Measurements from ENCODE around the gene SCN7A. TPM values are rescaled to one million over a fixed set of nuclear protein-coding genes. Genes with fewer than 3 reads are reported as not detected.

The SCN7A gene
- total RNA-seq, 1 donor from 2014 or later = 3.3 TPM

DNA sequence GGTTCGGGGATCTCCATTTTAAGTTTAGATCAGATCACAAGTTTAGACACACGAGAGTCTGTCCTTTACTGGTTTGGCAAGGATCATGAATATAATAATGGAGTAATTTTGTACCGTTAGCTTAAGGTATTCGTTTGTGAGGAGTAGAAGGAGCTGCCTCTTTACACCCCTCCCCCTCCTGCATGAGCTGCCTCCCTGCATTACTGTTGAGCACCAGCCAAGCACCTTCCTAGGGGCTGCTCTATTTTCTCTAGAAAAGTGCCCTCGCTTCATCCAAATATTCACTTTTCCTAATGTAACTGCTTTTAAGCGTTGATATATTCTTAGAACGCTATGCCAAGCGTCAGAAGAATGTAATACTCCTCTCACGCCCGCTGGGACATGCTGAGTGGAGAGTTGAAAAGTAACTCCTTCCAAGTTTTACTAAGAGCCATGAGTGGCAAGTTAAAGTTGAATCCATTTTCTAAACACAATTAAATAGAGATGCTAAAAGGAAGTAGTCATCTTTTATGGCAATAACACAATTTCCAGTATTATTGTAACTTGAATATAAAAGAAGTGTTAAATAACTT is 25.4 kb upstream of the SCN7A start:
- H3K4me3 Mint-ChIP-seq (ENCODE audit: low read depth) = no peak overlapping the region
- no peaks in the 10 kb centered on the region for H3K27me3 Mint-ChIP-seq
- peaks cover 6% of the 10 kb centered on the region for H3K4me1 Mint-ChIP-seq (ENCODE audit: low read depth)
- DNase-seq (ENCODE audit: low spot score, unreplicated experiment) = no peak
- TF ChIP-seq, protein P1, sequence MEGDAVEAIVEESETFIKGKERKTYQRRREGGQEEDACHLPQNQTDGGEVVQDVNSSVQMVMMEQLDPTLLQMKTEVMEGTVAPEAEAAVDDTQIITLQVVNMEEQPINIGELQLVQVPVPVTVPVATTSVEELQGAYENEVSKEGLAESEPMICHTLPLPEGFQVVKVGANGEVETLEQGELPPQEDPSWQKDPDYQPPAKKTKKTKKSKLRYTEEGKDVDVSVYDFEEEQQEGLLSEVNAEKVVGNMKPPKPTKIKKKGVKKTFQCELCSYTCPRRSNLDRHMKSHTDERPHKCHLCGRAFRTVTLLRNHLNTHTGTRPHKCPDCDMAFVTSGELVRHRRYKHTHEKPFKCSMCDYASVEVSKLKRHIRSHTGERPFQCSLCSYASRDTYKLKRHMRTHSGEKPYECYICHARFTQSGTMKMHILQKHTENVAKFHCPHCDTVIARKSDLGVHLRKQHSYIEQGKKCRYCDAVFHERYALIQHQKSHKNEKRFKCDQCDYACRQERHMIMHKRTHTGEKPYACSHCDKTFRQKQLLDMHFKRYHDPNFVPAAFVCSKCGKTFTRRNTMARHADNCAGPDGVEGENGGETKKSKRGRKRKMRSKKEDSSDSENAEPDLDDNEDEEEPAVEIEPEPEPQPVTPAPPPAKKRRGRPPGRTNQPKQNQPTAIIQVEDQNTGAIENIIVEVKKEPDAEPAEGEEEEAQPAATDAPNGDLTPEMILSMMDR (IDR thresholded peaks at IDR 0.05; ENCODE audit: unreplicated experiment) = no peak
- H3K36me3 Mint-ChIP-seq (ENCODE audit: insufficient read depth) = no peaks in the 10 kb centered on the region
- no peak overlapping the region for H3K27ac Mint-ChIP-seq
- H3K9me3 Mint-ChIP-seq (ENCODE audit: low read depth) = no peaks in the 10 kb centered on the region

DNA sequence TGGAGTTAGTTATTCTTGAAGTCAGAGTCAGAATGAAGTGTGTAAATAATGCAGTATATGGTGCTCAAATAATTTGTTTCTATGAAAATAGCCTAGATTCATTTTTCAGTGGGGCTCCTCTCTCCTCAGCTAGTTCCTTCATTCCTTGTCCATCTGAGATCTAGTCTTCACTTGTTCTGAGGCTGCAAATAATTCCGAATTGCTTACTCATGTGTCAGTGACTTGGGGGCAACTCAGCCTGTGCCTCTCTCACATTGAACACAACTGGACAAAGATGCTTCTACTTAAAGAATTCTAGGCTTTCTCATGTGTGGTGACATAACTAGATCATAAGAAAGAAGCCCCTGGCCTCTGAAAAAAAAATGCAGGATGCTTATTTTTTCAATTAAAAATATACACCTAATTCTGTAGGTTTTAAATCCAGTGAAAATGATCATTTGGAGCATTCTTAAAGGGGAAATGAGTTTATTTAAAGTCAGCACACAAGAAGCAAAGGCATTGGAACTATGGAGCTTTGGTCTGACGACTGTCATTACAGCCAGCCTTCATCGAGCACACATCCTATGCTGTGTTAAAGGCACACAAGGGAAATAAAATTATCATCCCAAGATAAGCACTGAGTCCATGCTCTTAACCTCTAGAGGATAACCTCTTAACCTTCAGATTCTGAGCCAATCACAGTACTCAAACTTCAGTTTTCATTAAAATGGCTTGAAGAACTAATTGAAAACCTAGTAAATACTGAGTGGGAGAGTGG is 24.8 kb upstream of the SCN7A start:
- TF ChIP-seq, protein P1 (IDR thresholded peaks at IDR 0.05; ENCODE audit: unreplicated experiment) = no peak
- H3K27me3 Mint-ChIP-seq = no peaks in the 10 kb centered on the region
- peaks cover 8% of the 10 kb centered on the region for H3K4me1 Mint-ChIP-seq (ENCODE audit: low read depth)
- H3K9me3 Mint-ChIP-seq (ENCODE audit: low read depth) = no peaks in the 10 kb centered on the region
- H3K27ac Mint-ChIP-seq = no peak overlapping the region
- no peaks in the 10 kb centered on the region for H3K36me3 Mint-ChIP-seq (ENCODE audit: insufficient read depth)
- H3K4me3 Mint-ChIP-seq (ENCODE audit: low read depth) = no peak overlapping the region
- DNase-seq (ENCODE audit: low spot score, unreplicated experiment) = no peak

DNA sequence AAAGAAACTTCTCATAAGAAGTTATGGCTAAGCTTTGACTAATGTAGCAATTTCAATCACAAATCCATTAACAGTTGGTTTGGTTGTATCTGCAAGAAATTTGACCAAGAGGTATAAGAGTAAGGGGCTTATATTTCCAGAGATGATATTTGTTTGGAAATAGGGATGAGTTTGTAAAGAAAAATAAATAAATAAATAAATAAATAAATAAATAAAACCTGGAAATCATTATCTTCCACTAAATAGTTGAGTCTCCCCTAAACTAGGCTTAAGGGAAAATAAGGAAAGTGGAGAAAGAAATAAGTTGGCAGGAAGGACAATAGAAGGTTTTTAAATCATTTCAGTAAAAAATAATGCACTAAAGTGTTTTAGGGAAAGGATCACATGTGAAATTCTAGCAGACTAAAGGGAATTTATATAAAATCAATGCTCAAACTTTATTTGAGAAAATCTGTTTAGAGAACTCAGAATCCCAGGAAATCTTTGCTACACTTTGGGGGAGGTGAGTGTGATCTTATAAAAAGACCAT is 23.5 kb upstream of the SCN7A start:
- TF ChIP-seq, protein P1 (IDR thresholded peaks at IDR 0.05; ENCODE audit: unreplicated experiment) = no peak
- DNase-seq (ENCODE audit: low spot score, unreplicated experiment) = no peak
- Mint-ChIP-seq H3K4me1 (ENCODE audit: low read depth) (peaks cover 8% of the 10 kb centered on the region), H3K4me3 (ENCODE audit: low read depth) (no peak overlapping the region), H3K27me3 (no peaks in the 10 kb centered on the region), H3K9me3 (ENCODE audit: low read depth) (no peaks in the 10 kb centered on the region), H3K27ac (no peak overlapping the region), H3K36me3 (ENCODE audit: insufficient read depth) (no peaks in the 10 kb centered on the region)

DNA sequence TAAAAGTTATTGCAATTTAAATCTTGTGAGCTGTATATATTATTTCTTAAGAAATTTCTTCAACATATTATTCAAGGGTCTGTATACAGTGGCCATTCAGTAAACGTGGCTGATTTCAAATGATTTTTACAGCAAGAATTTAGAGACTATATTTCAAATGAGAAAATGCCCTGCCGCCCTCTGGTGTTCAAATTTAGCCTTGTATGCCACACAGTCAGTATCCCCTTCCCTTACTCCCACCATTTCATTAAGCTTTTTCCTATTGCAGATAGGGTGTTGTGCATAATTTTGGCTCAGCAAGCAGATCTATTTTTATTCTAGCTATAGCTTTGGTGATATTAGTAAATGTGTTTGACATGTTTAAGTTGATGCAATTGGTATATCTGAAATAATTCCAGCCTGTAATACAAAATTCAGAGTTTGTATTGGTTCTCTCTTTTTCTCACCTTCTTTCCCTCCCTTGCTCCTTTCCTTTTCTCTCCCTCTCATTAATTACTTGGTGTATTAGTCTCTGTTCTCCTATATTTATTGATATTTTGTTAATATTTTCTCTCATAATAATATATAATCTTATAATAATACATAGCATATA is 22.8 kb upstream of the SCN7A start:
- no peaks in the 10 kb centered on the region for H3K27me3 Mint-ChIP-seq
- H3K4me3 Mint-ChIP-seq (ENCODE audit: low read depth) = no peak overlapping the region
- no peak overlapping the region for H3K27ac Mint-ChIP-seq
- TF ChIP-seq, protein P1 (IDR thresholded peaks at IDR 0.05; ENCODE audit: unreplicated experiment) = peak; percentile 74
- no peak for DNase-seq (ENCODE audit: low spot score, unreplicated experiment)
- H3K4me1 Mint-ChIP-seq (ENCODE audit: low read depth) = peaks cover 8% of the 10 kb centered on the region
- no peaks in the 10 kb centered on the region for H3K9me3 Mint-ChIP-seq (ENCODE audit: low read depth)
- H3K36me3 Mint-ChIP-seq (ENCODE audit: insufficient read depth) = no peaks in the 10 kb centered on the region

DNA sequence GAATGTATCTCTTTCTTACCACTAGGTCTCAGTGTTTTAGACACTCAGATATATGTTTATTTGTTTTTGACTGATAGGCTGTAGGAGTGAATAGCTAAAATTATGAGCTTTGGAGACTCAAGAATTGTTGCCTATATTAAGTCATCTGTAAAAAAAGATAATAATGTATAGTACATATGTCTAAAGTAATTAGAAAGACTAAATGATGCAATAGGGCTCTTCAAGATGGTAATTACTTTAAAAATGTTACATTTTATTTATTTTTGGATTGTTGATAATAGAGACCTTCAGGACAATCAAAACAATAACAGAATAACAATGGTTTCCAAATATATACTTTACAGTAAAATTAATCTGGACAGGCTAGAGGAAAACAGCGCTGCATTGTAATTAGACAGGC is 19.9 kb upstream of the SCN7A start:
- no peak overlapping the region for H3K4me3 Mint-ChIP-seq (ENCODE audit: low read depth)
- H3K4me1 Mint-ChIP-seq (ENCODE audit: low read depth) = peaks cover 1% of the 10 kb centered on the region
- H3K9me3 Mint-ChIP-seq (ENCODE audit: low read depth) = no peaks in the 10 kb centered on the region
- no peaks in the 10 kb centered on the region for H3K27me3 Mint-ChIP-seq
- H3K27ac Mint-ChIP-seq = no peak overlapping the region
- TF ChIP-seq, protein P1 (IDR thresholded peaks at IDR 0.05; ENCODE audit: unreplicated experiment) = no peak
- no peak for DNase-seq (ENCODE audit: low spot score, unreplicated experiment)
- no peaks in the 10 kb centered on the region for H3K36me3 Mint-ChIP-seq (ENCODE audit: insufficient read depth)
